Left cardiac atrium (tissue), 4 donors: ENCODE data around the gene APOL4. TPM values are rescaled to one million over a fixed set of nuclear protein-coding genes. Genes with fewer than 3 reads are reported as not detected.
"Not testable (repeated sequence)": the region's sequence is repeated elsewhere in the genome, so short reads cannot be mapped to it uniquely, and the experiment has no call there.

Experiments used
- ATAC-seq, 2 donors: fragments of 200-7000 bp; cut with Tn5 transposase; one replicate each; pipeline ENCODE4 v1.9.1; 2020; ENCODE audit warnings: mild to moderate bottlenecking in 2 of 2, moderate library complexity in 2 of 2
- DNase-seq: peaks from one replicate; pipeline ENCODE4 v3.0.0-alpha.2; 2020
- intact Hi-C, 2 donors: fragments of 100-400 bp; cut with DNase I; formaldehyde crosslinking; loops; one replicate each; pipeline versions ENCODE4 v1.14.1 to v1.15.1; 2022 to 2023
- long read RNA-seq: library from polyadenylated mRNA; unstranded; transcript quantifications from one replicate; pipeline ENCODE4 v2.0.0, GENCODE V29; 2021
- total RNA-seq, 2 donors: library from RNA; stranded (reverse); fragmentation: NEBNext Ultra II Directional; extraction: Animal tissue kit (Norgen Biotek cat#: 25700); gene quantifications; one replicate each; pipeline ENCODE4 v1.2.1, GENCODE V29; 2021
- donor health status: DM: no; HTN: yes; CAD: no.
- donor health status: DM: no; HTN: yes; CAD: no; lungs with severe emphysema.
- donor health status: DM: yes; HTN: yes; CAD: no.
- donor health status: Dilated cardiomyopathy.

Gene APOL4
- 10 to 100 TPM; 10.8 to 11.4 TPM for total RNA-seq
- long read RNA-seq, partial matches to known transcripts: 12 of 13 reads
- long read RNA-seq, other reads (novel, unspliced or antisense): 1 of 13 reads

GRCh38 chr22:36201630-36202319 lies at the start of gene APOL4:
TSS of gene APOL4 (minus strand) at chr22:36201809. CDS start at chr22:36201734, 75 bp downstream.
- intact Hi-C loops: no loop called here
- peak; percentile 88 for DNase-seq
- ATAC-seq: peak; percentile 79 to 87

GRCh38 chr22:36250292-36250960 lies 48.8 kb upstream of the APOL4 start:
- ATAC-seq, DNase-seq, intact Hi-C loops: not testable (repeated sequence)

GRCh38 chr22:36249160-36249559 lies 47.6 kb upstream of the APOL4 start:
- ATAC-seq: no peak
- no peak for DNase-seq
- intact Hi-C loops: no loop called here

- no peak for DNase-seq
- intact Hi-C loops: no loop called here
- no peak for ATAC-seq
These were observed 46.3 kb upstream of the APOL4 start for GRCh38 chr22:36247955-36248354.

GRCh38 chr22:36246718-36247117 lies 45.1 kb upstream of the APOL4 start:
- ATAC-seq (no peak), DNase-seq (no peak)
- intact Hi-C loops: no loop called here

GRCh38 chr22:36245805-36246356 lies 44.3 kb upstream of the APOL4 start:
- no peak for ATAC-seq
- no peak for DNase-seq
- intact Hi-C loops: no loop called here

GRCh38 chr22:36244522-36245391 lies 43.1 kb upstream of the APOL4 start:
- peak; percentile 53 for DNase-seq
- peak; percentile 75 to 90 for ATAC-seq
- intact Hi-C loops: no loop called here

- DNase-seq (no peak), ATAC-seq (no peak)
- intact Hi-C loops: no loop called here
These were observed 42.4 kb upstream of the APOL4 start for GRCh38 chr22:36243986-36244385.

GRCh38 chr22:36239401-36240171 lies 38.0 kb upstream of the APOL4 start, which contains the start of gene APOL2:
TSS of gene APOL2 (minus strand) at chr22:36239527. CDS start at chr22:36233162, 6,365 bp downstream.
- ATAC-seq (peak; percentile 97), DNase-seq (peak; percentile 92)
- intact Hi-C loops: loop anchor here in 1 of 2 donors (5.0 kb wide), 1 partner anchor 42 kb away; no protein-coding TSS in a partner anchor

GRCh38 chr22:36239150-36239400 lies 37.5 kb upstream of the APOL4 start:
- DNase-seq (no peak), ATAC-seq (peak; percentile 3 to 37)
- intact Hi-C loops: loop anchor here in 1 of 2 donors (5.0 kb wide), 1 partner anchor 42 kb away; no protein-coding TSS in a partner anchor

- intact Hi-C loops: loop anchor here in 1 of 2 donors (5.0 kb wide), 1 partner anchor 41 kb away; no protein-coding TSS in a partner anchor
- peak; percentile 15 to 23 for ATAC-seq
- no peak for DNase-seq
These were observed 37.0 kb upstream of the APOL4 start for GRCh38 chr22:36238373-36239149.

- DNase-seq (no peak), ATAC-seq (peak in 1 of 2 donors; percentile 5)
- intact Hi-C loops: loop anchor here in 1 of 2 donors (5.0 kb wide), 1 partner anchor 40 kb away; no protein-coding TSS in a partner anchor
These were observed 36.1 kb upstream of the APOL4 start for GRCh38 chr22:36237462-36238372.

- intact Hi-C loops: loop anchor here in 1 of 2 donors (5.0 kb wide), 1 partner anchor 39 kb away; no protein-coding TSS in a partner anchor
- DNase-seq (no peak), ATAC-seq (no peak)
These were observed 35.0 kb upstream of the APOL4 start for GRCh38 chr22:36236388-36237319.

- ATAC-seq: no peak
- intact Hi-C loops: loop anchor here in 1 of 2 donors (5.0 kb wide), 1 partner anchor 38 kb away; no protein-coding TSS in a partner anchor
These were observed 34.0 kb upstream of the APOL4 start for GRCh38 chr22:36235585-36235984.

GRCh38 chr22:36234919-36235318 lies 33.3 kb upstream of the APOL4 start:
- intact Hi-C loops: loop anchor here in 1 of 2 donors (5.0 kb wide), 1 partner anchor 38 kb away; no protein-coding TSS in a partner anchor
- DNase-seq: peak; percentile 34
- no peak for ATAC-seq

More at GRCh38 chr22:36235585-36235984, 34.0 kb upstream of the APOL4 start:
- DNase-seq: no peak
